A549 (cell line): ENCODE results near the gene CKS2. TPM values are rescaled to one million over a fixed set of nuclear protein-coding genes. Genes with fewer than 3 reads are reported as not detected.

Experiments
- ATAC-seq, 2 experiments: fragments of 200-7000 bp in 1 of 2; fragments of >200 bp in 1 of 2; cut with Nextera tagmentation in 1 of 2; cut with Tn5 transposase in 1 of 2; 3 replicates each; pipeline versions ENCODE4 v1.8.0 to v1.9.1; 2018 to 2020; ENCODE audit warnings: mild to moderate bottlenecking in 1 of 2, moderate library complexity in 1 of 2
- CTCF ChIA-PET: fragments of 300-600 bp; sonication (Branson Sonifier 250); formaldehyde crosslinking; extraction: SDS; loops from one replicate; lab custom pipeline; 2021; ENCODE audit warnings: antibody characterized with exemption, inconsistent platforms; lab: Yijun Ruan, JAX
- POLR2A ChIA-PET: fragments of 350-600 bp; formaldehyde crosslinking; extraction: SDS; loops from one replicate; lab custom pipeline; 2021; ENCODE audit warnings: antibody characterized with exemption, inconsistent platforms; lab: Yijun Ruan, JAX
- DNase-seq, 2 experiments: peaks; one replicate each; pipeline versions ENCODE4 v3.0.0 to v3.0.0-alpha.2; 2011 to 2016; ENCODE audit warnings: low read depth in 1 of 2, low spot score in 1 of 2
- FAIRE-seq: peaks from 2 replicates; lab custom pipeline; 2011; peaks lifted over from hg19 to GRCh38; lab: Jason Lieb, UNC
- H3K27ac ChIP-seq, 2 experiments: fragments of >200 bp; sonication (Bioruptor Twin); formaldehyde crosslinking; 3 replicates each; pipeline ENCODE4 v1.5.1; 2016 to 2017
- H3K4me1 ChIP-seq: fragments of >200 bp; sonication (Bioruptor Twin); formaldehyde crosslinking; 3 replicates; pipeline ENCODE4 v1.6.1; 2016
- H3K4me2 ChIP-seq: fragments of >200 bp; sonication (Bioruptor Twin); formaldehyde crosslinking; 3 replicates; pipeline ENCODE4 v1.6.1; 2016
- H3K4me3 ChIP-seq: fragments of >200 bp; sonication (Bioruptor Twin); formaldehyde crosslinking; 3 replicates; pipeline ENCODE4 v1.5.1; 2016
- H3K9me3 ChIP-seq: fragments of >200 bp; sonication (Bioruptor Twin); formaldehyde crosslinking; 3 replicates; pipeline ENCODE4 v1.6.1; 2016
- CEBPB ChIP-seq, 2 experiments: fragments of >200 bp in 1 of 2; sonication (Bioruptor Twin) in 1 of 2; formaldehyde crosslinking in 1 of 2; IDR thresholded peaks; 2 replicates each; pipeline ENCODE4 v1.6.1; 2012 to 2016
- CHD2 ChIP-seq: fragments of 150-350 bp; IDR thresholded peaks from 2 replicates; pipeline ENCODE4 v1.6.1; 2014; ENCODE audit warnings: low read length; ENCODE audit not compliant: partially characterized antibody
- CHD4 ChIP-seq: fragments of 200-600 bp; sonication (generic); IDR thresholded peaks from 2 replicates; pipeline ENCODE4 v1.6.1; 2016; ENCODE audit warnings: antibody characterized with exemption, mild to moderate bottlenecking, borderline replicate concordance
- EP300 ChIP-seq, 2 experiments: fragments of >200 bp; sonication (Bioruptor Twin); formaldehyde crosslinking; IDR thresholded peaks; 2 replicates in 1 of 2; 3 replicates in 1 of 2; pipeline ENCODE4 v1.6.1; 2016 to 2017
- FOSB ChIP-seq: fragments of 250-450 bp; sonication (Bioruptor Pico); IDR thresholded peaks from 2 replicates; pipeline ENCODE4 v1.5.0; 2020; ENCODE audit warnings: mild to moderate bottlenecking, moderate library complexity
- FOXS1 ChIP-seq: fragments of 250-450 bp; sonication (Bioruptor Pico); IDR thresholded peaks from 2 replicates; pipeline ENCODE4 v1.5.0; 2020; ENCODE audit warnings: mild to moderate bottlenecking, moderate library complexity
- GATA3 ChIP-seq: IDR thresholded peaks from 2 replicates; pipeline ENCODE4 v1.6.1; 2012; ENCODE audit warnings: borderline replicate concordance
- MYC ChIP-seq: IDR thresholded peaks from 2 replicates; pipeline ENCODE4 v1.6.1; 2012; ENCODE audit warnings: mild to moderate bottlenecking, inconsistent platforms, low read length, improper control_type of control experiment, borderline replicate concordance
- NFE2L2 ChIP-seq: fragments of 150-350 bp; conservative IDR thresholded peaks from 2 replicates; pipeline ENCODE4 v1.6.1; 2014; ENCODE audit warnings: low read length
- POLR2A ChIP-seq: IDR thresholded peaks from 2 replicates; pipeline ENCODE4 v1.6.1; 2012; ENCODE audit warnings: mild to moderate bottlenecking, low read length
- TFCP2L1 ChIP-seq: fragments of 250-450 bp; sonication (Bioruptor Pico); IDR thresholded peaks from 2 replicates; pipeline ENCODE4 v1.5.0; 2021; ENCODE audit warnings: mild to moderate bottlenecking
- TP53 ChIP-seq: fragments of 250-450 bp; sonication (Bioruptor Pico); IDR thresholded peaks from 2 replicates; pipeline ENCODE4 v1.5.0; 2021; ENCODE audit warnings: mild to moderate bottlenecking, moderate library complexity
- WGBS: methylation state at CpG from one replicate; pipeline ENCODE4 v1.1.6; 2017; ENCODE audit errors: missing lambda C conversion rate; 5-methylcytosine and 5-hydroxymethylcytosine counted together
- polyA plus RNA-seq, 4 experiments: library from polyadenylated mRNA; depleted of rRNA in 3 of 4; stranded (reverse); fragments of >200 nt; fragmentation: RNase III in 1 of 4; extraction: RNeasy Plus Mini Kit Qiagen cat#74134 plus additional on column Dnase treatment in 1 of 4; gene quantifications; 2 replicates in 3 of 4; 3 replicates in 1 of 4; pipeline ENCODE4 v1.2.3, GENCODE V29; 2011 to 2017
- TF ChIP-seq, protein P1 (sequence below): IDR thresholded peaks from 2 replicates; pipeline ENCODE4 v1.6.1; 2012
- TF ChIP-seq, protein P2 (sequence below): fragments of 250-450 bp; sonication (Bioruptor Pico); IDR thresholded peaks from 2 replicates; pipeline ENCODE4 v1.5.0; 2020; ENCODE audit warnings: low read depth, mild to moderate bottlenecking, moderate library complexity
- TF ChIP-seq, protein P3 (sequence below): fragments of 450-650 bp; IDR thresholded peaks from 2 replicates; pipeline ENCODE4 v1.6.1; 2014; ENCODE audit warnings: antibody characterized with exemption
- TF ChIP-seq, protein P4 (sequence below): fragments of >200 bp; sonication (Bioruptor Twin); formaldehyde crosslinking; IDR thresholded peaks from 3 replicates; pipeline ENCODE4 v1.5.1; 2016
- TF ChIP-seq, protein P5 (sequence below): fragments of 250-450 bp; sonication (Bioruptor Pico); IDR thresholded peaks from 2 replicates; pipeline ENCODE4 v1.5.0; 2021; ENCODE audit warnings: mild to moderate bottlenecking, moderate library complexity, borderline replicate concordance

CKS2 gene
- polyA plus RNA-seq, 2 of the 4 experiments (the other 2 are of a cell fraction) = 515 to 576 TPM

DNA sequence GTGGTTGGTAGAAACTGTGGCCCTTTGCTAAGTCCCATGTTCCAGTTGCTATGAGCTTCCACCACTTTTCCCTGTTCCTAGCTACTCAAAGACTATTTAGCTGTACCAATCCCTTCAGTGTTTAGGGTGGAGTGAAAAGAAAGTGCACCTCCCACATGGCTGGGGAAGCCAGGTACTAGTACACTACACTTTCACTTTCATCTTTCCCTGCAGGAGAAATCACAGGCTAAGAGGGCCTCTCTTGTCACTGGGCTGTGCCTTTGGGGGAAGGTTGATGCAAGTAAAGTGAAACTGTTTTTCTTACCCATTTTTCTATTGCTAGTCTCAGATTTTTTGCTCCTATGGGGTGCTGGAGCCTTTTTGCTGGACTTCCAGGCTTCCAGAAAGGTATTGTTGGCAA is 33.5 kb upstream of the CKS2 start:
- H3K4me1 ChIP-seq = no peaks in the 10 kb centered on the region
- no peak for TF ChIP-seq GATA3
- no peak for TF ChIP-seq CHD4
- TF ChIP-seq TFCP2L1 = no peak
- TF ChIP-seq, protein P1, sequence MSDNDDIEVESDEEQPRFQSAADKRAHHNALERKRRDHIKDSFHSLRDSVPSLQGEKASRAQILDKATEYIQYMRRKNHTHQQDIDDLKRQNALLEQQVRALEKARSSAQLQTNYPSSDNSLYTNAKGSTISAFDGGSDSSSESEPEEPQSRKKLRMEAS = no peak
- TF ChIP-seq, protein P2, sequence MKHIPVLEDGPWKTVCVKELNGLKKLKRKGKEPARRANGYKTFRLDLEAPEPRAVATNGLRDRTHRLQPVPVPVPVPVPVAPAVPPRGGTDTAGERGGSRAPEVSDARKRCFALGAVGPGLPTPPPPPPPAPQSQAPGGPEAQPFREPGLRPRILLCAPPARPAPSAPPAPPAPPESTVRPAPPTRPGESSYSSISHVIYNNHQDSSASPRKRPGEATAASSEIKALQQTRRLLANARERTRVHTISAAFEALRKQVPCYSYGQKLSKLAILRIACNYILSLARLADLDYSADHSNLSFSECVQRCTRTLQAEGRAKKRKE (CRISPR knock-in tag) = no peak
- no peak for TF ChIP-seq FOXS1 (CRISPR knock-in tag)
- no peak for TF ChIP-seq FOSB (CRISPR knock-in tag)
- no peak for TF ChIP-seq EP300 (IDR thresholded peaks at IDR 0.05)
- no peak for TF ChIP-seq CHD2
- no peak for TF ChIP-seq TP53
- TF ChIP-seq, protein P3, sequence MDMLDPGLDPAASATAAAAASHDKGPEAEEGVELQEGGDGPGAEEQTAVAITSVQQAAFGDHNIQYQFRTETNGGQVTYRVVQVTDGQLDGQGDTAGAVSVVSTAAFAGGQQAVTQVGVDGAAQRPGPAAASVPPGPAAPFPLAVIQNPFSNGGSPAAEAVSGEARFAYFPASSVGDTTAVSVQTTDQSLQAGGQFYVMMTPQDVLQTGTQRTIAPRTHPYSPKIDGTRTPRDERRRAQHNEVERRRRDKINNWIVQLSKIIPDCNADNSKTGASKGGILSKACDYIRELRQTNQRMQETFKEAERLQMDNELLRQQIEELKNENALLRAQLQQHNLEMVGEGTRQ = no peak
- TF ChIP-seq, protein P4, sequence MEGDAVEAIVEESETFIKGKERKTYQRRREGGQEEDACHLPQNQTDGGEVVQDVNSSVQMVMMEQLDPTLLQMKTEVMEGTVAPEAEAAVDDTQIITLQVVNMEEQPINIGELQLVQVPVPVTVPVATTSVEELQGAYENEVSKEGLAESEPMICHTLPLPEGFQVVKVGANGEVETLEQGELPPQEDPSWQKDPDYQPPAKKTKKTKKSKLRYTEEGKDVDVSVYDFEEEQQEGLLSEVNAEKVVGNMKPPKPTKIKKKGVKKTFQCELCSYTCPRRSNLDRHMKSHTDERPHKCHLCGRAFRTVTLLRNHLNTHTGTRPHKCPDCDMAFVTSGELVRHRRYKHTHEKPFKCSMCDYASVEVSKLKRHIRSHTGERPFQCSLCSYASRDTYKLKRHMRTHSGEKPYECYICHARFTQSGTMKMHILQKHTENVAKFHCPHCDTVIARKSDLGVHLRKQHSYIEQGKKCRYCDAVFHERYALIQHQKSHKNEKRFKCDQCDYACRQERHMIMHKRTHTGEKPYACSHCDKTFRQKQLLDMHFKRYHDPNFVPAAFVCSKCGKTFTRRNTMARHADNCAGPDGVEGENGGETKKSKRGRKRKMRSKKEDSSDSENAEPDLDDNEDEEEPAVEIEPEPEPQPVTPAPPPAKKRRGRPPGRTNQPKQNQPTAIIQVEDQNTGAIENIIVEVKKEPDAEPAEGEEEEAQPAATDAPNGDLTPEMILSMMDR = no peak
- TF ChIP-seq MYC = no peak
- TF ChIP-seq NFE2L2 = no peak
- TF ChIP-seq, protein P5, sequence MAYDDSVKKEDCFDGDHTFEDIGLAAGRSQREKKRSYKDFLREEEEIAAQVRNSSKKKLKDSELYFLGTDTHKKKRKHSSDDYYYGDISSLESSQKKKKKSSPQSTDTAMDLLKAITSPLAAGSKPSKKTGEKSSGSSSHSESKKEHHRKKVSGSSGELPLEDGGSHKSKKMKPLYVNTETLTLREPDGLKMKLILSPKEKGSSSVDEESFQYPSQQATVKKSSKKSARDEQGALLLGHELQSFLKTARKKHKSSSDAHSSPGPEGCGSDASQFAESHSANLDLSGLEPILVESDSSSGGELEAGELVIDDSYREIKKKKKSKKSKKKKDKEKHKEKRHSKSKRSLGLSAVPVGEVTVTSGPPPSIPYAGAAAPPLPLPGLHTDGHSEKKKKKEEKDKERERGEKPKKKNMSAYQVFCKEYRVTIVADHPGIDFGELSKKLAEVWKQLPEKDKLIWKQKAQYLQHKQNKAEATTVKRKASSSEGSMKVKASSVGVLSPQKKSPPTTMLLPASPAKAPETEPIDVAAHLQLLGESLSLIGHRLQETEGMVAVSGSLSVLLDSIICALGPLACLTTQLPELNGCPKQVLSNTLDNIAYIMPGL = no peak
- TF ChIP-seq POLR2A = no peak
- POLR2A ChIA-PET = no interaction called here
- no peak for ATAC-seq
- no peak overlapping the region for H3K4me3 ChIP-seq
- H3K4me2 ChIP-seq = no peak overlapping the region
- no peak overlapping the region for H3K27ac ChIP-seq
- no peak for FAIRE-seq
- no peak for DNase-seq
- peaks cover 27% of the 10 kb centered on the region; the same call in 2 of the 3 replicates for H3K9me3 ChIP-seq
- CTCF ChIA-PET = interaction anchor here (1.0 kb wide), 1 partner anchor 26 kb away, joined by 4 read pairs; no protein-coding TSS in a partner anchor

DNA sequence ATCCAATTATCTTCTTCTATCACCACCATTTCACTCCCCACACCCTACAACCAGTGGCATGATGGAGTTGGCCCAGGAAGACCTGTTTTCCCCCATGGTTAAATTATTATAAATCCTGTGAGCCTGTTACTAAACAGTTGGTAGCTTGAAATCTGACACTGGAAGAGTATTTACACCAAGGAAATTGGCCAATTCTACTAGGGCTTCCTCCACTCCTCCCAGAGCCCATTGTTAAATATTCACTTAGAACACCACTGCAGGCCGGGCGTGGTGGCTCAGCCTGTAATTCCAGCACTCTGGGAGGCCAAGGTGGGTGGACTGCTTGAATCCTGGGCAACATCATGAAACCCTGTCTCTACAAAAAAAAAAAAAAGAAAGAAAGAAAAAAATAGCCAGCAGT is 32.4 kb upstream of the CKS2 start:
- WGBS = 88% methylated on average over 2 of the region's 2 CpGs
- ChIA-PET CTCF (interaction anchor here (0.7 to 2.6 kb wide), 18 partner anchors 9 to 720 kb away, joined by 3 to 17 read pairs (median 4); no protein-coding TSS in a partner anchor), POLR2A (no interaction called here)
- Histone ChIP-seq H3K4me1 (no peaks in the 10 kb centered on the region), H3K27ac (no peak overlapping the region), H3K4me3 (no peak overlapping the region), H3K4me2 (no peak overlapping the region), H3K9me3 (peaks cover 20% of the 10 kb centered on the region; the same call in 2 of the 3 replicates)
- FAIRE-seq (no peak), DNase-seq (peak in 1 of 2 experiments; percentile 16), ATAC-seq (no peak; a peak in 1 of 6 replicates)
- TF ChIP-seq, protein P5 = no peak
- no peak for TF ChIP-seq CEBPB (IDR thresholded peaks at IDR 0.05)
- no peak for TF ChIP-seq TP53
